Lower leg skin (tissue), 4 donors: ENCODE results near the gene PTPN18. TPM values are rescaled to one million over a fixed set of nuclear protein-coding genes. Genes with fewer than 3 reads are reported as not detected.

Experiments
- total RNA-seq, 4 donors: library from RNA; depleted of rRNA; stranded (reverse); fragments of >200 nt; gene quantifications; one replicate each; pipeline ENCODE4 v1.1.0, GENCODE V29; 2016

The PTPN18 gene
- total RNA-seq, 4 donors from 2014 or later, result 18.7 to 31.1 (median 25.4) TPM

Other genes starting within 250 kb of the PTPN18 start
- gene POTEF, start 226.8 kb upstream of the PTPN18 start, total RNA-seq, result not detected
- 1 to 10 TPM in 3 of 4 donors, under 1 TPM in 1; 0.84 to 4.0 (median 3.2) TPM for gene CCDC74B, start 210.9 kb upstream of the PTPN18 start, total RNA-seq
- gene SMPD4, start 174.5 kb upstream of the PTPN18 start, total RNA-seq, result 10 to 100 TPM; 29.7 to 44.4 (median 38.6) TPM
- 100 to 1,000 TPM; 127 to 189 (median 149) TPM for gene MZT2B, start 173.8 kb upstream of the PTPN18 start, total RNA-seq
- not detected for gene TUBA3E, start 157.6 kb upstream of the PTPN18 start, total RNA-seq
- gene IMP4, start 13.2 kb upstream of the PTPN18 start, total RNA-seq, result 10 to 100 TPM; 84.8 to 98.1 (median 97.0) TPM
- gene POTEI, start 153.3 kb downstream of the PTPN18 start, total RNA-seq, result not detected
- gene CFC1B, start 165.2 kb downstream of the PTPN18 start, total RNA-seq, result not detected
- gene CFC1, start 243.5 kb downstream of the PTPN18 start, total RNA-seq, result not detected